Karpas-422 (cell line): ENCODE results near the gene CCDC92B. TPM values are rescaled to one million over a fixed set of nuclear protein-coding genes. Genes with fewer than 3 reads are reported as not detected.
"Not testable (repeated sequence)": the region's sequence is repeated elsewhere in the genome, so short reads cannot be mapped to it uniquely, and the experiment has no call there.

Source experiments
- DNase-seq: peaks from one replicate; pipeline ENCODE4 v3.0.0-alpha.2; 2015
- H2AFZ ChIP-seq: fragments of 200-600 bp; sonication (generic); 2 replicates; pipeline ENCODE4 v1.6.1; 2014; ENCODE audit warnings: antibody characterized with exemption, low read length, mixed read lengths
- H3K27ac ChIP-seq: fragments of 200-600 bp; sonication (generic); 2 replicates; pipeline ENCODE4 v1.5.1; 2014; ENCODE audit warnings: mild to moderate bottlenecking, low read length, moderate library complexity
- H3K27me3 ChIP-seq: fragments of 200-600 bp; sonication (generic); 2 replicates; pipeline ENCODE4 v1.6.1; 2014; ENCODE audit warnings: low read length, mixed read lengths
- H3K36me3 ChIP-seq: fragments of 200-600 bp; sonication (generic); 2 replicates; pipeline ENCODE4 v1.6.1; 2014; ENCODE audit warnings: low read length, mixed read lengths; ENCODE audit not compliant: insufficient read depth
- H3K4me1 ChIP-seq: fragments of 200-600 bp; sonication (generic); 2 replicates; pipeline ENCODE4 v1.6.1; 2014; ENCODE audit warnings: mild to moderate bottlenecking, low read length, mixed read lengths
- H3K4me2 ChIP-seq: fragments of 200-600 bp; sonication (generic); 2 replicates; pipeline ENCODE4 v1.6.1; 2014; ENCODE audit warnings: low read length, low read depth, mild to moderate bottlenecking; ENCODE audit not compliant: poor library complexity, severe bottlenecking
- H3K4me3 ChIP-seq: fragments of 200-600 bp; sonication (generic); 2 replicates; pipeline ENCODE4 v1.5.1; 2014; ENCODE audit warnings: mild to moderate bottlenecking, antibody characterized with exemption, low read length, mixed read lengths
- H3K79me2 ChIP-seq: fragments of 200-600 bp; sonication (generic); 2 replicates; pipeline ENCODE4 v1.6.1; 2014; ENCODE audit warnings: mild to moderate bottlenecking, low read length, mixed read lengths
- H3K9ac ChIP-seq: fragments of 200-600 bp; sonication (generic); 2 replicates; pipeline ENCODE4 v1.6.0; 2014; ENCODE audit warnings: low read length
- H3K9me2 ChIP-seq: fragments of 200-600 bp; sonication (generic), shearing (Covaris generic); replicated peaks from 2 replicates; pipeline ENCODE4 v1.6.0; 2014; ENCODE audit warnings: mild to moderate bottlenecking, low read length, moderate library complexity; ENCODE audit not compliant: insufficient read depth
- H3K9me3 ChIP-seq: fragments of 300-700, 200-600 bp; sonication (generic); 2 replicates; pipeline ENCODE4 v1.6.1; 2014; ENCODE audit warnings: low read length, mixed read lengths
- H4K20me1 ChIP-seq: fragments of 200-600 bp; sonication (generic); 2 replicates; pipeline ENCODE4 v1.6.1; 2014; ENCODE audit warnings: mild to moderate bottlenecking, antibody characterized with exemption, low read length, low read depth; ENCODE audit not compliant: insufficient read depth
- small RNA-seq: library from RNA; depleted of rRNA; stranded (forward); fragments of <200 nt; gene quantifications from one replicate; pipeline ENCODE3, GENCODE V24; 2014
- total RNA-seq: library from RNA; depleted of rRNA; stranded (reverse); fragments of >200 nt; shearing (Covaris generic); gene quantifications from 2 replicates; pipeline ENCODE4 v1.2.3, GENCODE V29; 2014; ENCODE audit warnings: low replicate concordance; rRNA removed

Gene CCDC92B
- total RNA-seq, 1 experiment from 2014 or later = not detected

DNA sequence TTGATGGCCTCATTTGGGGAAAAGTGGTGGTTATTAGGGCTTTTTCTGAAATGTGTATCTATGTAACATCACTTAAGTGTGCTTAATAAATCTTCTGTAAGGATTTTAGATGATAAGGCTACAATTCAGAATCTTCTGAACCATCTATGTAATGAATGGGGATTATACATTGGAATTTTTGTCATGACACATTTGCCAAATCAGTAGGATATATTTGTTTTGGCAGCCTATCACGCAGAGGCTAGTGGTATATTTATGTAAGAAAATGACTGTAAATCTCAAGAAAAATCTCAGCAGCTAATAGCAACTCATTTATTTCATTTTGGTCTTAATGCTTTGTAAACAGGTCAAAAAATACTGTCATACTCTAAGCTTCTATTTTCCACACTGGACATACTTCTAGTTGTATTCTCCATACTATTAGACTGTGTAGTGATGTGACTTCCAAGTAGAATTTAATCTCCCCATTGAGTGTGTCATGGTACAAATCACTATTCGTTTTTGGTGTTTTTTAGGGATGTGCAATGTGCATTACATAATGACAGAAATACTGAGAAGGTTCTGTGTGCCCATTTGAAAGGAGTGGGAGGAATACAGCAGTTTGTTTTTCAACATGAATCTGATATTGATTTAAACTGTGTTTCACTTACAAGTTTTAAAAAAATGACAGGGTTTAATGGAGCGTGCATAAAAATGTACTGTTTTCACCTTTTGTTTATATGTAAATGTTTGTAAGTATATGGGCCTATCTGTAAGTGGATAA is 67.1 kb downstream of the CCDC92B start:
- Histone ChIP-seq H3K36me3 (peaks cover 33% of the 10 kb centered on the region), H3K9me2 (no peaks in the 10 kb centered on the region), H4K20me1 (0 out of 2 replicates have a peak, but pooled peaks cover 3% of the 10 kb centered on the region), H3K9me3 (no peaks in the 10 kb centered on the region), H3K27me3 (no peaks in the 10 kb centered on the region), H2AFZ (no peak overlapping the region), H3K4me3 (no peak overlapping the region), H3K4me1 (no peaks in the 10 kb centered on the region), H3K79me2 (no peaks in the 10 kb centered on the region), H3K9ac (no peak overlapping the region), H3K27ac (no peak overlapping the region), H3K4me2 (no peak overlapping the region)
- DNase-seq = no peak

GRCh38 chr17:2681650-2682049 is 67.8 kb downstream of the CCDC92B start:
- H3K4me1 ChIP-seq = no peaks in the 10 kb centered on the region
- H3K27me3 ChIP-seq = no peaks in the 10 kb centered on the region
- H3K9me3 ChIP-seq = no peaks in the 10 kb centered on the region
- peaks cover 36% of the 10 kb centered on the region for H3K36me3 ChIP-seq
- H3K27ac ChIP-seq = no peak overlapping the region
- 0 out of 2 replicates have a peak, but pooled peaks cover 3% of the 10 kb centered on the region for H4K20me1 ChIP-seq
- H3K4me3 ChIP-seq = no peak overlapping the region
- H3K9ac ChIP-seq = no peak overlapping the region
- 0 out of 2 replicates have a peak, but pooled peaks cover 2% of the 10 kb centered on the region for H3K79me2 ChIP-seq
- no peak overlapping the region for H2AFZ ChIP-seq
- H3K4me2 ChIP-seq = no peak overlapping the region
- H3K9me2 ChIP-seq = no peaks in the 10 kb centered on the region
- no peak for DNase-seq

DNA sequence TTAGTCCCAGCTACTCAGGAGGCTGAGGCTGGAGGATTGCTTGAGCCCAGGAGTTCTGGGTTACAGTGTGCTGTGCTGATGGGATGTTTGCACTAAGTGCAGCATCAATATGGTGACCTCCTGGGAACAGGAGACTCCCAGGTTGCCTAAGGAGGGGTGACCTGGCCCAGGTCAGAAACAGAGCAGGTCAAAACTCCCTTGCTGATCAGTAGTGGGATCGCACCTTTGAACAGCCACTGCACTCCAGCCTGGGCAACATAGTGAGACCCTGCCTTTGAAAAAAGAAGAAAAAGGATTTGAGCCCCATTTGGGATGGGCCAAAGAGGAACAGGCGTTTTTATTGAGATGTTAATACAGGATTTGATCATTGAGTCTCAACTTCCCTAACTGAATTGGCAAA is 68.5 kb downstream of the CCDC92B start:
- Histone ChIP-seq H3K4me2 (no peak overlapping the region), H3K27ac (no peak overlapping the region), H3K36me3 (peaks cover 42% of the 10 kb centered on the region), H2AFZ (no peak overlapping the region), H3K4me1 (no peaks in the 10 kb centered on the region), H4K20me1 (0 out of 2 replicates have a peak, but pooled peaks cover 3% of the 10 kb centered on the region), H3K9ac (no peak overlapping the region), H3K9me2 (no peaks in the 10 kb centered on the region), H3K79me2 (peaks cover 7% of the 10 kb centered on the region), H3K9me3 (no peaks in the 10 kb centered on the region), H3K4me3 (no peak overlapping the region), H3K27me3 (no peaks in the 10 kb centered on the region)
- no peak for DNase-seq

- not testable (repeated sequence) for H4K20me1 ChIP-seq, H2AFZ ChIP-seq, H3K9me2 ChIP-seq, H3K9ac ChIP-seq, H3K27ac ChIP-seq, H3K4me2 ChIP-seq, H3K9me3 ChIP-seq, H3K4me1 ChIP-seq, DNase-seq, H3K4me3 ChIP-seq, H3K27me3 ChIP-seq
- Histone ChIP-seq H3K36me3 (peaks cover 59% of the 10 kb centered on the region), H3K79me2 (peaks cover 19% of the 10 kb centered on the region)
These were observed 70.2 kb downstream of the CCDC92B start for GRCh38 chr17:2679247-2679646.

Small RNA genes within 50 kb of the gene (small RNA-seq; reads per million reads assigned to genes)
- gene MIR1253 (not detected), gene MIR6776 (not detected), gene RN7SL608P (not detected), gene hsa-mir-1253 (not detected)

Other genes with a start within 250 kb of the CCDC92B start
- gene METTL16, start 237.8 kb downstream of the CCDC92B start, total RNA-seq = 18.3 and 22.9 TPM in 2 replicates
- gene PAFAH1B1, start 156.0 kb downstream of the CCDC92B start, total RNA-seq = 70.1 and 89.2 TPM in 2 replicates
- gene CLUH, start 37.9 kb downstream of the CCDC92B start, total RNA-seq = 39.1 and 67.3 TPM in 2 replicates
- 6.0 and 11.7 TPM in 2 replicates for gene RAP1GAP2, start 46.8 kb upstream of the CCDC92B start, total RNA-seq